Left renal cortex interstitium (tissue), 4 donors: ENCODE results near the gene S1PR3. TPM values are rescaled to one million over a fixed set of nuclear protein-coding genes. Genes with fewer than 3 reads are reported as not detected.
"Not testable (repeated sequence)": the region's sequence is repeated elsewhere in the genome, so short reads cannot be mapped to it uniquely, and the experiment has no call there.

Experiments used
- DNase-seq, 4 donors: peaks; one replicate each; pipeline ENCODE4 v3.0.0-alpha.2; 2013; ENCODE audit warnings: low read depth in 4 of 4, low spot score in 2 of 4, missing footprints in 1 of 4
- polyA plus RNA-seq, 4 donors: library from polyadenylated mRNA; unstranded; fragments of 120-200 nt; gene quantifications; one replicate each; pipeline ENCODE4 v1.2.1, GENCODE V29; 2013; ENCODE audit not compliant: insufficient read length in 4 of 4

Gene S1PR3
- polyA plus RNA-seq = 10 to 100 TPM; 48.0 to 70.5 (median 60.9) TPM

- DNase-seq = no peak
Measured at GRCh38 chr9:88991066-88992034, at the start of gene S1PR3. Gene S1PR3 (plus strand): TSS chr9:88991468. CDS start chr9:89001201, 9,733 bp downstream.

- not testable (repeated sequence) for DNase-seq
Measured at GRCh38 chr9:88941586-88941985, 49.7 kb upstream of the S1PR3 start.

GRCh38 chr9:88942411-88942810 lies 48.9 kb upstream of the S1PR3 start:
- no peak for DNase-seq

GRCh38 chr9:88945636-88946333 lies 45.5 kb upstream of the S1PR3 start:
- DNase-seq = no peak

- no peak for DNase-seq
Measured at GRCh38 chr9:88947581-88948573, 43.4 kb upstream of the S1PR3 start.

GRCh38 chr9:88949425-88949824 lies 41.8 kb upstream of the S1PR3 start:
- peak; percentile 37 to 62 (median 50) for DNase-seq

- no peak for DNase-seq
Measured at GRCh38 chr9:88949961-88950340, 41.3 kb upstream of the S1PR3 start.

GRCh38 chr9:88950341-88951154 lies 40.7 kb upstream of the S1PR3 start:
- DNase-seq = no peak

- no peak for DNase-seq
Measured at GRCh38 chr9:88951155-88951542, 40.1 kb upstream of the S1PR3 start.

GRCh38 chr9:88952086-88952615 lies 39.1 kb upstream of the S1PR3 start:
- DNase-seq = no peak

- DNase-seq = no peak
Measured at GRCh38 chr9:88952976-88953375, 38.3 kb upstream of the S1PR3 start.

- DNase-seq = no peak
Measured at GRCh38 chr9:88953381-88954029, 37.8 kb upstream of the S1PR3 start.

GRCh38 chr9:88954066-88954465 lies 37.2 kb upstream of the S1PR3 start:
- no peak for DNase-seq

- no peak for DNase-seq
Measured at GRCh38 chr9:88957526-88957925, 33.7 kb upstream of the S1PR3 start.

GRCh38 chr9:88959727-88960469 lies 31.4 kb upstream of the S1PR3 start:
- no peak for DNase-seq

- DNase-seq = no peak
Measured at GRCh38 chr9:88960632-88961031, 30.6 kb upstream of the S1PR3 start.

GRCh38 chr9:88965473-88965872 lies 25.8 kb upstream of the S1PR3 start:
- DNase-seq = no peak
